HG02678 (cell line): ENCODE results near the gene LAMA5.
"Not testable (repeated sequence)": the region's sequence is repeated elsewhere in the genome, so short reads cannot be mapped to it uniquely, and the experiment has no call there.

Source experiments
- ATAC-seq: cut with Tn5 transposase; IDR thresholded peaks from one replicate; pipeline ENCODE4 v1.9.1; 2021; ENCODE audit warnings: mild to moderate bottlenecking, moderate library complexity; ENCODE audit not compliant: unreplicated experiment

Gene LAMA5

DNA sequence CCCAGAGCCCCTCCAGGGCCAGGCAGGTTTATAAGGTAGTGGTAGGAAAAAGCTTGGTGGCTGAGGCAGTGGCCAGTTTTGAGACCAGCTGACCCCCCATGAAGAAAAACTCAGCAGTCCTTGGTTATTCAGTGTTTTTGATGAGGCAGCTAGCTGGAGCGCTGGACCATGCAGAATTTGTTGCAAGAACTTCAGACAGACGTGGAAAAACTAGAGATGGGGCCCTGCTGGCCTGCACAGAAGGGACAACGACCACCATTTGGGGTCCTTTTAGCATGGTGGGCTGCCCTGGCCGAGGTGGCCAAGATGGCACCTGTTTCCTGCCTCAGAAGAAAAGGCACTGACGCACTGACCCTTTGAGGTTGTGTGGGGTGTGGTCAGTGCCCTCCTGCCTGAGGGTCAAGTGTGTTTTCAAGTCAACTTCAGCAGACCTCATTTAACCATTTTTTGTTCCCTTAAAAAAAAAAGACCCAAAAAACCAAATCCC, 22.5 kb upstream of the LAMA5 start:
- ATAC-seq = no peak

DNA sequence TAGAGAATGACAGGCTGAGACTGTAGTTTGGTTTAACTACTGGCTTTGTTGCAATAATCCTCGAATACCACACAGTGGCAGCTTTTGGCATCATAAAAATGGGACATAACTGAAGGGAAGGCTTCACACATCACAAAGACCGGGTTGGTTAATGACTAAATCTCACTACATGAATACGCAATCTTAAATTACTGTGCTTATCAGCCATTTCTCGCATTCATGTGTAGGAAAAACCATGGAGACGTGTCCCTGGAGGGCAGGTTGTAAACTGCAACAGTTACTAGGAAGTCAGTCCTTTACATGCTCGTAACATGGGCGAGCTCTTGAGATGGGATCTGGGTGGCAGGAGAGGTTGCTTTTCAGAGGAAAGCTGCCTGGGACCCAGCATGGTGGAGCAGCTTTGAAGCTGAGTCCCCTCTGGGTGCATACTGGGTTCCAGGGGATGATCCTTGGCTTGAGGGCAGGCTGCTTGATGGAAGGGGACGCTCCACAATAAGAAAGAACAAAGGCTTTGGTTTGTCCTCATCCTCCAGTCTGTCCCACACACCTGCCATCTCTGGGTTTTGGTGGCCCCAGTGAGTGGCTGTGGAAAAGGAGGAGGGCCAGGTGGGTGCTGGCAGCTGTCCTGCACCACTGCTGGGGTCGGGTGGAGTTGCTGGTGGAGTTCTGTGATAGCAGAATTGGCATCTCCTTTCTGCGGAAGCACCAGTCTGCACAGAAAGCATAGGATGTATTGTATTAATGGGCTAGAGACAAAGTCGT, 21.9 kb upstream of the LAMA5 start:
- ATAC-seq = no peak

DNA sequence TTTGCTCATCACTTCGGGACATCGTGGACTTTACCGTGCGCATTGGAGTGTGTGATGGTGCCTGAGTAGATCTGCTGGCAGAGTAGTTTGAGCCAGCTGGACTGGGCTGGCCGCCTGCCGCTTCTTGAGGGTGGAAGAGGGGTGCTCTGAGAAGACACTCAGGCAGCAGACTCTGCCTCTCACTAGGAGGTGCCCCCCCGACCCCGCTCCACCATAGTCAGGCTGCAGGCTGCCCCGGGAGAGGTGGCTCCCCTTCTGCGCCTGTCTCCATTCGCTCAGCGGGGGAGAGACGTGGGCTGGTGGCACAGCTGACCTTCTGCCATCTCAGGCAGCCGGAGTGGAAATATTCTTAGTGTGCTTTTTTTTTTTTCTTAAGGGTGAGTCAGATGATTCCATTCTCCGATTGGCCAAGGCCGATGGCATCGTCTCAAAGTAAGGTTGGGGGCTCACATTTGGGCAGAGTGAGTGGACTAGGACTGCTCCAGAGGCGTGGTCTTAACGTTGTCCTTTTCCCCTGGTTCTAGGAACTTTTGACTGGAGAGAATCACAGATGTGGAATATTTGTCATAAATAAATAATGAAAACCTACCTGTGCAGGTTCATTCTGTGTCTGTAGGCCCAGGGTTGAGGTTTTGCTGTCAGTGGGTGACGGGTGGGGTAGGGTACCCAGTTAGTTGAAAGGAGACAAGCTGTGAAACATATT, 21.0 kb upstream of the LAMA5 start:
- no peak for ATAC-seq

GRCh38 chr20:62387219-62387913, 20.3 kb upstream of the LAMA5 start:
- peak; percentile 21 for ATAC-seq

DNA sequence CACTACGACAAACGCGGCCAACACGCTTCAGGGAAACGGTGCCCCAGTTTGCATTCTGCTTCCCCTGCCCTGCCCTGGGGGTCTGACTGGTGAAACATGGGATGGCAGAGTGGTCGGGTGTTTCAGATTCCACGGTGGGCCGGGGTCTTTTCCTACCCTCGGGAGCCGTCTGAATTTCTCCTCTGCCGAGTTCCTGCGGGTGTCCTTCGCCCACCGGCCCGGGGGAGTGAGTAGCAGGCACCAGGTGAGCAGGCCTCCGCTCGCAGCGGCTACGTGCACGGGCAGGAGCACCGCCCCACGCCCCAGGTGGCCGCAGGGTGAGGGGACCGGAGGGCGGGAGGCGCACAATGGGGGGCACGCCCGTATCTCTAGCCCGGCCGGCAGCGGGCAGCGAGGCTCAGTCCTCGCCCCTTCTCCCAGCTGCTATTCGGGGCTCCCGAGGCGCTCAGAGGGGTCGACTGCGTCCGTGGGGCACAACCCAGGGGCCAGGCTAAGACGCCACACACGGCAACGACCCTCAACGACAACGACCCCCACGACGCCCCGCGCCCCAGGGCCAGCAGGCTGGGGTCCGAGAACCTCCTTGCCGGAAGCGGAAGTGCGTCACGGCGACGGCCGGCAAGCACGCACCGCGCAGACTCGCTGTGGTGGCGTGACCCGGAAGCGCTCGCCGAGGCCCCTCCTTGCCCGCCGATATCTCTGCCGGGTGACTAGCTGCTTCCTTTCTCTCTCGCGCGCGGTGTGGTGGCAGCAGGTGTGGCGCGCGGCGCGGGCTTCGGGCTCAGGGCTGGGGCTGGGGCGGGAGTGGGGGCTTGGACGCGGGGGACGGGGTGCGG, 19.5 kb upstream of the LAMA5 start, which contains the start of gene RPS21:
TSS of gene RPS21 (plus strand) at position 721 of the 836 bp plus-strand sequence. CDS start 236 bp downstream, outside the sequence.
- peak; percentile 76 for ATAC-seq

GRCh38 chr20:62382306-62383198, 15.4 kb upstream of the LAMA5 start:
- peak; percentile 48 for ATAC-seq

GRCh38 chr20:62381842-62382241, 14.7 kb upstream of the LAMA5 start:
- ATAC-seq = no peak

- ATAC-seq = no peak
Measured at GRCh38 chr20:62381202-62381797, 14.2 kb upstream of the LAMA5 start.

- ATAC-seq = no peak
Measured at GRCh38 chr20:62378215-62378614, 11.1 kb upstream of the LAMA5 start.

DNA sequence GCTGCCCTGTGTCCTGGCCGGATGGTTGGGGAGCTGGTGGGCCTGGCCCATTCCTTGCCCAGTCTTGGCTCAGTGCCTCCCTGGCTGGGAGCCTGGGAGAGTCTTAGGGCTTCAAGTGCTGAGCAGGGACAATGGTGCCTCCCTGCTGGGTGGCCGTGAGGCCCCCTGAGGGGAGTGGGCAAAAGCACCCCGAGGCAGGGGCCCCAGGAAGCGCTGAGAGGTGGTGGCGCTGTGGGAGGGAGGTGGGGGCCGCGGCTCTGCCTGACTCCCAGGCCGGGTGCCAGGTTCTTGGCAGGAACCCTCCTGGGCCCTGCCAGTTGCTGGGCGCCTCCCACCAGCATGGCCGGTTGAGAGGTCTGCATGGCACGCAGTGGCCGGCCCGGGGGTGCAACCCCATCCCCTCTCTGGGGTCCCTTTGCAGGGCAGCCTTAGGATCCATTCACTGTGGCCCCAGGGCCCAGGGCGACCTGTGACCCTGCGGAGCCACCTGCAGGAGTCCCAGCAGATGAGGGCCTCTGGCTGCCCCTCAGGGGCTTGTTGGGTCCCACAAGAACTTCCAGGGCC, 10.6 kb upstream of the LAMA5 start:
- ATAC-seq = no peak

DNA sequence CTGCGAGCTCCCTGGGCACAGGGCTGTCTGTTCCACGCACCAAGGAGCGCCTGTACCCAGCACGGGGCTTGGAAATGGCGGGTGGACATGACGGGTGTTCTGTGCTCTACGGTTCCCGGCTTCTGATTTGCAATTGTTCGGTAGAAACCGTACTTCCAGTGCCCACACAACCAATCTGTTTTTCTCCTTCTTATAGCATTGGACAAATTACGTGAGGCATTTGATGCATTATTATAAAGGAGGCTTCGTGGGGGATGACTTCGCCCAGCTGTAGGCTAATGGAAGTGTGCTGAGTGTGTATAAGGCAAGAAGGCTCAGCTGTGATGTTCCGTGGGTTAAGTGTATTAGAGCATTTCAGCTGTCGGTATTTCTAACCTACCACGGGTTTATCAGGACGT, 10.0 kb upstream of the LAMA5 start:
- ATAC-seq = no peak

DNA sequence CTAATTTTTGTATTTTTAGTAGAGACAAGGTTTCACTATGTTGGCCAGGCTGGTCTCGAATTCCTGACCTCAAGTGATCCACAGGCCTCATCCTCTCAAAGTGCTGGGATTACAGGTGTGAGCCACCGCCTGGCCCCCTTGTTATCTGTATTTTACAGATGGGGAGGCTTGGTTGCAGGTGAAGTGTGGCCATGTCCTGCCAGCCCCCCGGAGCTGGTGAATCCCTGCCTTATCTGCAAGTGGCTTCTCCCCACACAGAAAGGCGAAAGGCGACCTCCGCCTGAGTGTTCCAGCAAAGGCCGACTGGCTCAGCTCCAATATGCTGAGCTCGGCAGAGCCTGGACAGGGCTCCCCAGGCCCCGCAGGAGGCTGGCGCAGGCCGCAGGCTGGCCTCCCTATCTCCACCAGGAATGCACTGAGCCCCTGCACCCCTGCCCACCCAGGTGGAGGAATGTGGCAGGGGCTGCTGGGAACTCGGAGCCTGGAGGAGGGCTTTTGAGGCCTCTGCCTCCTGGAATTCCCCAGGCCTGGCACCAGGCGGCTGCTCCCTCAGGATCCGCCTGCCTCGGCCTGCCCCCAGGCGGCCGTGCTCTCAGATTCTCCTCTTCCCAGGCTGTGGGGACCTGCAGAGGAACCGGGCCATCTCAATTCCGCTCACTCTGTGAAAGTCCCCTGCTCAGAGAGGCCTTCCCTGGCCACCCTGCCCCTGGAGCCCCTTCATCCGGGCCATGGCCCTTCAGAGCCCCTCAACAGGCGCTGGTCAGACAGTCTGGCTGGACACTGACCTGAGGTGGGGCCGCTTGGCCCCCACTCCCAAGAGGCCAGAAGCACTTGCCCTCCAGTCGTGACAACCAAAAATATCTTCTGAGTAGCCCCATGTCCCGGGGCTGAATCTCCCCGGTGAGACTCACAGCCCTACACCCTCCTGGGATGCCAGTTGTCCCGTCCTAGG, 9.3 kb upstream of the LAMA5 start:
- ATAC-seq = no peak

GRCh38 chr20:62374331-62375152, 7.4 kb upstream of the LAMA5 start:
- no peak for ATAC-seq

DNA sequence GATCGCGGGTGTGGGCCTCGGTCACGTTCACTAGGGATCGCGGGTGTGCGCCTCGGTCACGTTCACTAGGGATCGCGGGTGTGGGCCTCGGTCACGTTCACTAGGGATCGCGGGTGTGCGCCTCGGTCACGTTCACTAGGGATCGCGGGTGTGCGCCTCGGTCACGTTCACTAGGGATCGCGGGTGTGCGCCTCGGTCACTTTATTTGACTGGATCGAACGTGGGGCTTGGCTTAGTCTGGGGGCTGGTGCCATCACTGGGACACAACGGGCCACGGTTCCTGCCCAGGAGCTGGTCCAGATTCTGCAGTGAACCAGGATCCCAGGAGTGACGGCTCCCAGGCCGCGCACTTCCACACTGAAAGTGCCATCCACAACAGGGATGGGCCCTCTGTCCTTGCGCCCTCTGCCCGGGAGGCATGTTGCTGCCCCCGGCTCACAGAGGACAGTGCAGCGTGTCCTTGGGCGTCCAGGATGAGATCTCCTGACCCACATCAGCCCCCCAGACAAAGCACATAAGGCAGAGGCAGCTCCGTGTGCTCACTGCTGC, 6.6 kb upstream of the LAMA5 start:
- not testable (repeated sequence) for ATAC-seq

DNA sequence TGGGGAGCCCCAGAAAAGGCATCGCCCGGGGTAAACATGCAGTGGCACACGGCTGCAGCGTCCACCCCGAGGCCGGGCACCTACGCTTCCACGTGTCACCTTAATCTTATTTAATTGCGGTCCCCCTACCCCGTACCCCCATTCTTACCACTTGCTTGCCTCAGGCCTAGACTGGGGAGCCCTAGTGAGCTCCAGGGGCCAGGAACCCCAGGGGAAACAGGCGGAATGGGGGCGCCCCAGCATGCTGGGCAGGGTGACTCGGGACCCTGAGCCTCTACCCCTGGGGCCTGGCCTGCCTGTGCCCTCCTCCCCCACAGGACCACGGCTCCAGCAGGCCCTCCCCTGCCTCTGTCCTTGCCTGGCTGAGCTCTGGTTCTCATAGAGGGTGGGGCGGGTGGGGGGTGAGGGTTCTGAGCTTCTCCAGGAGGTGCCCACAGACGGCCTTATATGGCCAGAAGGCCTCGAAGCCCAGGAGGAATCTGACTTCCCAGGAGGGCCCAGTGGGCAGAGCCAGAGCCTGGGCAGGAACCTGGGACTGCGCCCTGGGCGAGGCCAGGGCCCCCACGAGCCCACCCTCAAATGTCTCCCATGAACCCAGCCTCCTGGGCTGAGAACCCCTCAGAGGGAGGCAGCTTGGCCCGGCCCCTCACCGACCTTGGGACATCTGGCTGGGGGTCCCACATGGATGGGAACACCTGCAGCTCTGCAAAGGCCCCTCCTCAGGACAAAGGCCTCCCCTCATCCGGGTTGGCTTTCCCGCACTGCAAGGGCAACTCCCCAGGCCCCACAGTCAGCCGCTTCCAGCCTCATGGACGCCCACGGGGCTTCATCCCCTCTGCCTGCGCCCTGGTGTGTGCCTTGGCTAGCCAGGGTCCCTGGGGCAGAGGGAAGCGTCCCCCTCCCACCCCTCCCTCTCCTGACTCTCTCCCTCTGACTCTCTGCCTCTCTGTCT, 5.2 kb upstream of the LAMA5 start:
- ATAC-seq = no peak
